ENCODE measurements around the gene TRIM39. TPM values are rescaled to one million over a fixed set of nuclear protein-coding genes. Genes with fewer than 3 reads are reported as not detected.
A peak's percentile ranks its signal among the peaks of the same experiment; 100 is the strongest.

TRIM39 gene
- total and polyA plus RNA-seq, 2 of the 13 experiments (the other 11 are each of a cell fraction or from before 2014, with no cell fraction given) = 7.7 to 14.6 TPM

DNA sequence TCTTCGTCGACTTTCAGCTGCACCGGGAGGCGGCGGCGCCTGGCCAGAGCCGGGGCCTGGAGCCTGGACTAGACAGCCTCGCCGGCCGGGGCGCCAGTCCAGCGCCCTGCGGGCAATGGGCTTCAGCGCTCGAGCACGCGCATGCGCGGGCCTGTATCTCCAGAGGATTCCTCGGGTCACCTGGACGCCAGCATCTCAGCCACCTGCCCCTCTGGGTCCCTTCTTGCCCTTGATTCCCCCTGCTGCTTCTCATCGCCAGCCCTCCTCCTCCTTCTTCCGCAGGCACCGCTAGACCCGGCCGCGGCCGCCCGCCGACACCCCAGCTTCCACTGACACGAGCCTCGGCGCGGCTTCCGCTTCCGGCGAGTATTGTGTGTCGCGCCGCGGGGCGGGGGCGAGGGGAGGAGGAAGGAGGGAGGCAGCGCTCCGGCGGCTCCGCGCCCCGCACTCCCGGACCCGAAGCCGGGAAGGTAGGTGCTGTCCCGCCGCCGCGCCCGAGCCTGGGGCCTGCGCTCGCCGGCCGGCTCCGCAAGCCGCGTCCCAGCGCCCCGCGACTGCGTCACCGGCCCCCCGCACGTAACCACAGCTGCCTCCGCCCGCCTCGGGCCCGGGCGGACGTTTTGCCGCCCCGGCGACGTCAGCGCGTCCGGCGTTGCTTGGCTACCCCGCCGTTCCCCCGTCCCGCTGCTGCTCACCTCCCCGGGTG lies at the start of gene TRIM39 (continued):
- TF ChIP-seq, protein P1, sequence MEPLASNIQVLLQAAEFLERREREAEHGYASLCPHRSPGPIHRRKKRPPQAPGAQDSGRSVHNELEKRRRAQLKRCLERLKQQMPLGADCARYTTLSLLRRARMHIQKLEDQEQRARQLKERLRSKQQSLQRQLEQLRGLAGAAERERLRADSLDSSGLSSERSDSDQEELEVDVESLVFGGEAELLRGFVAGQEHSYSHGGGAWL (CRISPR knock-in tag; IDR thresholded peaks at IDR 0.05) = peak; percentile 71
- peak; percentile 89 for TF ChIP-seq ASH2L (IDR thresholded peaks at IDR 0.05; ENCODE audit: insufficient read length, low read depth, low read length)
- TF ChIP-seq, protein P2, sequence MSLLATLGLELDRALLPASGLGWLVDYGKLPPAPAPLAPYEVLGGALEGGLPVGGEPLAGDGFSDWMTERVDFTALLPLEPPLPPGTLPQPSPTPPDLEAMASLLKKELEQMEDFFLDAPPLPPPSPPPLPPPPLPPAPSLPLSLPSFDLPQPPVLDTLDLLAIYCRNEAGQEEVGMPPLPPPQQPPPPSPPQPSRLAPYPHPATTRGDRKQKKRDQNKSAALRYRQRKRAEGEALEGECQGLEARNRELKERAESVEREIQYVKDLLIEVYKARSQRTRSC (CRISPR knock-in tag; IDR thresholded peaks at IDR 0.05; ENCODE audit: low read depth) = no peak; the same call in 1 of the 2 replicates
- peak; percentile 11; the same call in 1 of the 2 replicates for TF ChIP-seq KLF12 (CRISPR knock-in tag; IDR thresholded peaks at IDR 0.05; ENCODE audit: borderline replicate concordance)
- TF ChIP-seq, protein P3, sequence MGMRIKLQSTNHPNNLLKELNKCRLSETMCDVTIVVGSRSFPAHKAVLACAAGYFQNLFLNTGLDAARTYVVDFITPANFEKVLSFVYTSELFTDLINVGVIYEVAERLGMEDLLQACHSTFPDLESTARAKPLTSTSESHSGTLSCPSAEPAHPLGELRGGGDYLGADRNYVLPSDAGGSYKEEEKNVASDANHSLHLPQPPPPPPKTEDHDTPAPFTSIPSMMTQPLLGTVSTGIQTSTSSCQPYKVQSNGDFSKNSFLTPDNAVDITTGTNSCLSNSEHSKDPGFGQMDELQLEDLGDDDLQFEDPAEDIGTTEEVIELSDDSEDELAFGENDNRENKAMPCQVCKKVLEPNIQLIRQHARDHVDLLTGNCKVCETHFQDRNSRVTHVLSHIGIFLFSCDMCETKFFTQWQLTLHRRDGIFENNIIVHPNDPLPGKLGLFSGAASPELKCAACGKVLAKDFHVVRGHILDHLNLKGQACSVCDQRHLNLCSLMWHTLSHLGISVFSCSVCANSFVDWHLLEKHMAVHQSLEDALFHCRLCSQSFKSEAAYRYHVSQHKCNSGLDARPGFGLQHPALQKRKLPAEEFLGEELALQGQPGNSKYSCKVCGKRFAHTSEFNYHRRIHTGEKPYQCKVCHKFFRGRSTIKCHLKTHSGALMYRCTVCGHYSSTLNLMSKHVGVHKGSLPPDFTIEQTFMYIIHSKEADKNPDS (CRISPR knock-in tag; IDR thresholded peaks at IDR 0.05) = no peak
- no peak for TF ChIP-seq BHLHE40 (IDR thresholded peaks at IDR 0.05; ENCODE audit: low read length)
- TF ChIP-seq NR3C1 (CRISPR knock-in tag; IDR thresholded peaks at IDR 0.05) = no peak
- TF ChIP-seq ZBTB3 (CRISPR knock-in tag; IDR thresholded peaks at IDR 0.05; ENCODE audit: borderline replicate concordance, low read depth) = no peak; the same call in 1 of the 2 replicates
- no peak for TF ChIP-seq PPARG (CRISPR knock-in tag; conservative IDR thresholded peaks at IDR 0.05)
- TF ChIP-seq RORA (CRISPR knock-in tag; IDR thresholded peaks at IDR 0.05) = no peak
- peak; percentile 48; the same call in 1 of the 2 replicates for TF ChIP-seq ZKSCAN5 (CRISPR knock-in tag; IDR thresholded peaks at IDR 0.05)
- TF ChIP-seq EED (CRISPR knock-in tag; IDR thresholded peaks at IDR 0.05) = peak; percentile 50
- TF ChIP-seq MBNL3 (CRISPR knock-in tag; conservative IDR thresholded peaks at IDR 0.05) = no peak
- TF ChIP-seq YEATS2 (CRISPR knock-in tag; IDR thresholded peaks at IDR 0.05; ENCODE audit: borderline replicate concordance) = no peak; the same call in 1 of the 2 replicates
- no peak for TF ChIP-seq ZNF207 (IDR thresholded peaks at IDR 0.05; ENCODE audit: borderline replicate concordance)
- peak; percentile 22; the same call in 1 of the 2 replicates for TF ChIP-seq ZNF614 (CRISPR knock-in tag; IDR thresholded peaks at IDR 0.05; ENCODE audit: borderline replicate concordance)
- TF ChIP-seq RBAK (CRISPR knock-in tag; IDR thresholded peaks at IDR 0.05) = no peak
- peak; percentile 22; the same call in 1 of the 2 replicates for TF ChIP-seq ZNF777 (CRISPR knock-in tag; IDR thresholded peaks at IDR 0.05)
- TF ChIP-seq, protein P4, sequence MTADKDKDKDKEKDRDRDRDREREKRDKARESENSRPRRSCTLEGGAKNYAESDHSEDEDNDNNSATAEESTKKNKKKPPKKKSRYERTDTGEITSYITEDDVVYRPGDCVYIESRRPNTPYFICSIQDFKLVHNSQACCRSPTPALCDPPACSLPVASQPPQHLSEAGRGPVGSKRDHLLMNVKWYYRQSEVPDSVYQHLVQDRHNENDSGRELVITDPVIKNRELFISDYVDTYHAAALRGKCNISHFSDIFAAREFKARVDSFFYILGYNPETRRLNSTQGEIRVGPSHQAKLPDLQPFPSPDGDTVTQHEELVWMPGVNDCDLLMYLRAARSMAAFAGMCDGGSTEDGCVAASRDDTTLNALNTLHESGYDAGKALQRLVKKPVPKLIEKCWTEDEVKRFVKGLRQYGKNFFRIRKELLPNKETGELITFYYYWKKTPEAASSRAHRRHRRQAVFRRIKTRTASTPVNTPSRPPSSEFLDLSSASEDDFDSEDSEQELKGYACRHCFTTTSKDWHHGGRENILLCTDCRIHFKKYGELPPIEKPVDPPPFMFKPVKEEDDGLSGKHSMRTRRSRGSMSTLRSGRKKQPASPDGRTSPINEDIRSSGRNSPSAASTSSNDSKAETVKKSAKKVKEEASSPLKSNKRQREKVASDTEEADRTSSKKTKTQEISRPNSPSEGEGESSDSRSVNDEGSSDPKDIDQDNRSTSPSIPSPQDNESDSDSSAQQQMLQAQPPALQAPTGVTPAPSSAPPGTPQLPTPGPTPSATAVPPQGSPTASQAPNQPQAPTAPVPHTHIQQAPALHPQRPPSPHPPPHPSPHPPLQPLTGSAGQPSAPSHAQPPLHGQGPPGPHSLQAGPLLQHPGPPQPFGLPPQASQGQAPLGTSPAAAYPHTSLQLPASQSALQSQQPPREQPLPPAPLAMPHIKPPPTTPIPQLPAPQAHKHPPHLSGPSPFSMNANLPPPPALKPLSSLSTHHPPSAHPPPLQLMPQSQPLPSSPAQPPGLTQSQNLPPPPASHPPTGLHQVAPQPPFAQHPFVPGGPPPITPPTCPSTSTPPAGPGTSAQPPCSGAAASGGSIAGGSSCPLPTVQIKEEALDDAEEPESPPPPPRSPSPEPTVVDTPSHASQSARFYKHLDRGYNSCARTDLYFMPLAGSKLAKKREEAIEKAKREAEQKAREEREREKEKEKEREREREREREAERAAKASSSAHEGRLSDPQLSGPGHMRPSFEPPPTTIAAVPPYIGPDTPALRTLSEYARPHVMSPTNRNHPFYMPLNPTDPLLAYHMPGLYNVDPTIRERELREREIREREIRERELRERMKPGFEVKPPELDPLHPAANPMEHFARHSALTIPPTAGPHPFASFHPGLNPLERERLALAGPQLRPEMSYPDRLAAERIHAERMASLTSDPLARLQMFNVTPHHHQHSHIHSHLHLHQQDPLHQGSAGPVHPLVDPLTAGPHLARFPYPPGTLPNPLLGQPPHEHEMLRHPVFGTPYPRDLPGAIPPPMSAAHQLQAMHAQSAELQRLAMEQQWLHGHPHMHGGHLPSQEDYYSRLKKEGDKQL (CRISPR knock-in tag; IDR thresholded peaks at IDR 0.05; ENCODE audit: low read depth) = no peak
- TF ChIP-seq, protein P5, sequence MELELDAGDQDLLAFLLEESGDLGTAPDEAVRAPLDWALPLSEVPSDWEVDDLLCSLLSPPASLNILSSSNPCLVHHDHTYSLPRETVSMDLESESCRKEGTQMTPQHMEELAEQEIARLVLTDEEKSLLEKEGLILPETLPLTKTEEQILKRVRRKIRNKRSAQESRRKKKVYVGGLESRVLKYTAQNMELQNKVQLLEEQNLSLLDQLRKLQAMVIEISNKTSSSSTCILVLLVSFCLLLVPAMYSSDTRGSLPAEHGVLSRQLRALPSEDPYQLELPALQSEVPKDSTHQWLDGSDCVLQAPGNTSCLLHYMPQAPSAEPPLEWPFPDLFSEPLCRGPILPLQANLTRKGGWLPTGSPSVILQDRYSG (CRISPR knock-in tag; IDR thresholded peaks at IDR 0.05) = peak; percentile 77; the same call in 1 of the 2 replicates
